ENCODE data around the gene RHOF.

RHOF gene

GRCh38 chr12:121787063-121788025, 6.1 kb downstream of the RHOF start:
- no peak overlapping the region for H3K4me3 ChIP-seq (ENCODE audit: low read depth, low read length)
- DNase-seq (ENCODE audit: low read depth), result no peak
- no peak for TF ChIP-seq CTCF (IDR thresholded peaks at IDR 0.05; ENCODE audit: low read depth, low read length)
- TF ChIP-seq, protein P1, sequence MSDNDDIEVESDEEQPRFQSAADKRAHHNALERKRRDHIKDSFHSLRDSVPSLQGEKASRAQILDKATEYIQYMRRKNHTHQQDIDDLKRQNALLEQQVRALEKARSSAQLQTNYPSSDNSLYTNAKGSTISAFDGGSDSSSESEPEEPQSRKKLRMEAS (IDR thresholded peaks at IDR 0.05; ENCODE audit: low read depth, low read length), result no peak
- no peak for TF ChIP-seq POLR2A (IDR thresholded peaks at IDR 0.05; ENCODE audit: extremely low read depth, insufficient read length)
- TF ChIP-seq MYC (IDR thresholded peaks at IDR 0.05; ENCODE audit: low read depth, low read length), result no peak

DNA sequence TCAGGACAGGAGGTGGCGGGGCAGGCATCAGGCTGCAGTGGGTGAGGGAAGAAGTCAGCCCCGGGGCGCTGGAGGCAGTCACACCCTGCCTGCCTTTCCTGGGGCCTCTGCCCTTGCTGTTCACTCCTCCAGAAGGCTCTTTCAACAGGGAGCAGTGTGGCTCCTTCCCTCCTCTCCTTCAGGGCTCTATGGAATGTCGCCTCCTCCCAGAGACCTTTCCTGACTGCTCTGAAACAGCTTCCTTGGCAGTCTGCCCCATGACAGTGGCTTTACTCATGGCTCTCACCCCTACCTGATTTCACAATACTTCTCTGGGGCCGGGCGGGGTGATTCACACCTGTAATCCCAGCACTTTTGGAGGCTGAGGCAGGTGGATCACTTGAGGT, 7.1 kb downstream of the RHOF start:
- DNase-seq (ENCODE audit: low read depth), result no peak
- TF ChIP-seq MYC (IDR thresholded peaks at IDR 0.05; ENCODE audit: low read depth, low read length), result no peak
- TF ChIP-seq, protein P1 (IDR thresholded peaks at IDR 0.05; ENCODE audit: low read depth, low read length), result no peak
- TF ChIP-seq POLR2A (IDR thresholded peaks at IDR 0.05; ENCODE audit: extremely low read depth, insufficient read length), result no peak
- TF ChIP-seq CTCF (IDR thresholded peaks at IDR 0.05; ENCODE audit: low read depth, low read length), result no peak

DNA sequence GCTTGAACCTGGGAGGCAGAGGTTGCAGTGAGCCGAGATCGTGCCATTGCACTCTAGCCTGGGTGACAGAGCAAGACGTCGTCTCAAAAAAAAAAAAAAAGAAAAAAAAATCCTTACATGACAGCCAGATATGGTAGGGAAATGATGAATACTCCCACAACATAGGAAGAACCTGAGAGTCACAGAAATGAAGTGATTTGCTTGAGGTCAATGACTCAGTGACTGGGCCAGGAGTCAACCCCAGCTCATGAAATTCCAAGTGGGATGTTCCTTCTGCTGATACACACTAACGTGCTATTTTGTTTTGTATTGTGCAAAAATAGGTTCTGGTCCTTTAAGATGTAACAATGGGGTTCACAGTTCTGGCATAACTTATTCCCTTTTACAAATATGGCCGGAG, 9.0 kb downstream of the RHOF start:
- TF ChIP-seq, protein P1 (IDR thresholded peaks at IDR 0.05; ENCODE audit: low read depth, low read length), result no peak
- TF ChIP-seq CTCF (IDR thresholded peaks at IDR 0.05; ENCODE audit: low read depth, low read length), result no peak
- no peak for TF ChIP-seq MYC (IDR thresholded peaks at IDR 0.05; ENCODE audit: low read depth, low read length)
- TF ChIP-seq POLR2A (IDR thresholded peaks at IDR 0.05; ENCODE audit: extremely low read depth, insufficient read length), result no peak
- H3K4me3 ChIP-seq (ENCODE audit: low read depth, low read length), result no peak overlapping the region
- DNase-seq (ENCODE audit: low read depth), result no peak

More for the DNA sequence above, 7.1 kb downstream of the RHOF start:
- H3K4me3 ChIP-seq (ENCODE audit: low read depth, low read length), result no peak overlapping the region

DNA sequence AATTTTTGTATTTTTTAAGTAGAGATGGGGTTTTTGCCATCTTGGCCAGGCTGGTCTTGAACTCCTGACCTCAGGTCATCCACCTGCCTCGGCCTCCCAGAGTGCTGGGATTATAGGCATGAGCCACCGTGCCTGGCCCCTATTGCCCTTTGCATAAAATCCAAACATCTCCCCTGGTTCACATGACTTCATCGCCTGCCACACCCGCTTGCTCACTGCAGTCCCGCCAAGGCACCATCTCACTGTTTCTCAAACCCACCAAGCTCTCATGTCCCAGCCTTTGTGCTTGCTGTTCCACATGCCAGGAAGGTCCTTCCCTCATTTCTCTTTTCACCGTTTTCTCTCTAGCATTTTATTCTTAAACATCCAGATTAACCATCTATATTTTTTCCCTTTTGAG, 9.7 kb downstream of the RHOF start:
- H3K4me3 ChIP-seq (ENCODE audit: low read depth, low read length), result no peak overlapping the region
- TF ChIP-seq, protein P1 (IDR thresholded peaks at IDR 0.05; ENCODE audit: low read depth, low read length), result no peak
- TF ChIP-seq POLR2A (IDR thresholded peaks at IDR 0.05; ENCODE audit: extremely low read depth, insufficient read length) (no peak), MYC (IDR thresholded peaks at IDR 0.05; ENCODE audit: low read depth, low read length) (no peak), CTCF (IDR thresholded peaks at IDR 0.05; ENCODE audit: low read depth, low read length) (no peak)
- DNase-seq (ENCODE audit: low read depth), result no peak

DNA sequence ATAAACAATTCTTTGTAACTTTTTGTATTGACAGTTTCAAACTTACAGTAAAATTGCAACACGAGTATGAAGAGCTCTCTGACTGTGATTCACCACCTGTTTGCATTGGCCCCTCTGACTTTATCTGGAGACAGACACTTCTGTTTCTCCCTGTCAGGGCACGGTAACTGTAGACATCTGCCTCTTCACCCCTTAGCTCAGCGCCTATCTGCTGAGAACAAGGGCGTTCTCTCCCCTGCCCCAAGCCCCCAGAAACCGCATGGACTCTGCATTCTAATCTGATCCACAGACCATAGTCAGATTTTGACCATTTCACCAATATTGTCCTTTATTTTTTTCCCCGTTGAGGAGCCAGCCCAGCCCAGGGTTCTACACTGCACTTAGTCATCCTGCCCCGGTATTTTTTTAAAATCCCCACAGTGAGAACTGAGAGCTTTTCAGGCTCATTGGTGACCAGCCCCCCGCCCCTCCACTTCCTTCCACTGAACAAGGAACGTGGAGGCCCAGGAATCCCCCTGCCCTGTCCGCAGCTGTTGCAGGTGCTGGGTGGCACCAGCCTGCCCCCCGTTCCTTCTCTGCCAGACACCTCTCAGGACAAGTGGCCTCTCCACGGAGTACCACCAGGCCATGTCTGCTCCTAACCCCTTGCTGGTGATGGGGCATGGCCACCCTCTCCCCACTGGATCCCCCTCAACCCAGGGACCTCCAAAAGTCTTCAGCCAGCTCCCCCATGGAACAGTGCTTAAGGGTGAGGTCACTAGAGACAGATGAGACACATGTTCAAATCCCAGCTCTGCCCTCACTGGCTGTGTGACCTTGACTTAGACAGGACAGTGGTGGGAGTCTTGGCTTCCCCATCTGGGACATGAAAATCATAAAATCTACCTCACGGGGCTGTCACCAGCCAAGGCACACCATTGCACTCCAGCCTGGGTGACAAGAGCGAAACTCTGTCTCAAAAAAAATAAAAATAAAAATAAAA, 11.2 kb downstream of the RHOF start:
- no peak overlapping the region for H3K4me3 ChIP-seq (ENCODE audit: low read depth, low read length)
- no peak for DNase-seq (ENCODE audit: low read depth)
- no peak for TF ChIP-seq POLR2A (IDR thresholded peaks at IDR 0.05; ENCODE audit: extremely low read depth, insufficient read length)
- TF ChIP-seq CTCF (IDR thresholded peaks at IDR 0.05; ENCODE audit: low read depth, low read length), result no peak
- no peak for TF ChIP-seq MYC (IDR thresholded peaks at IDR 0.05; ENCODE audit: low read depth, low read length)
- TF ChIP-seq, protein P1 (IDR thresholded peaks at IDR 0.05; ENCODE audit: low read depth, low read length), result no peak
